ENCODE measurements around the gene IFNGR2.
A peak's percentile ranks its signal among the peaks of the same experiment; 100 is the strongest.
"Not testable (repeated sequence)": the region's sequence is repeated elsewhere in the genome, so short reads cannot be mapped to it uniquely, and the experiment has no call there.

The IFNGR2 gene

GRCh38 chr21:33377221-33377920 is 25.8 kb upstream of the IFNGR2 start:
- no peak for DNase-seq (ENCODE audit: low read depth)

- DNase-seq (ENCODE audit: low read depth): no peak
Measured at GRCh38 chr21:33378081-33378480, 25.1 kb upstream of the IFNGR2 start.

GRCh38 chr21:33379934-33380333 is 23.3 kb upstream of the IFNGR2 start:
- DNase-seq (ENCODE audit: low read depth): not testable (repeated sequence)

GRCh38 chr21:33380483-33380998 is 22.7 kb upstream of the IFNGR2 start:
- peak; percentile 56 for DNase-seq (ENCODE audit: low read depth)

- not testable (repeated sequence) for DNase-seq (ENCODE audit: low read depth)
Measured at GRCh38 chr21:33381381-33381780, 21.8 kb upstream of the IFNGR2 start.

GRCh38 chr21:33383056-33383888 is 19.9 kb upstream of the IFNGR2 start:
- peak; percentile 32 for DNase-seq (ENCODE audit: low read depth)

GRCh38 chr21:33384841-33385331 is 18.3 kb upstream of the IFNGR2 start:
- no peak for DNase-seq (ENCODE audit: low read depth)

- DNase-seq (ENCODE audit: low read depth): no peak
Measured at GRCh38 chr21:33386222-33386784, 16.9 kb upstream of the IFNGR2 start.

GRCh38 chr21:33387294-33387693 is 15.9 kb upstream of the IFNGR2 start:
- no peak for DNase-seq (ENCODE audit: low read depth)

GRCh38 chr21:33388188-33388587 is 15.0 kb upstream of the IFNGR2 start:
- DNase-seq (ENCODE audit: low read depth): no peak

- no peak for DNase-seq (ENCODE audit: low read depth)
Measured at GRCh38 chr21:33390479-33390878, 12.7 kb upstream of the IFNGR2 start.

- DNase-seq (ENCODE audit: low read depth): no peak
Measured at GRCh38 chr21:33391656-33392055, 11.6 kb upstream of the IFNGR2 start.

GRCh38 chr21:33392284-33392985 is 10.8 kb upstream of the IFNGR2 start:
- no peak for DNase-seq (ENCODE audit: low read depth)

GRCh38 chr21:33393348-33393747 is 9.9 kb upstream of the IFNGR2 start:
- no peak for DNase-seq (ENCODE audit: low read depth)

GRCh38 chr21:33394260-33394659 is 9.0 kb upstream of the IFNGR2 start:
- no peak for DNase-seq (ENCODE audit: low read depth)

- DNase-seq (ENCODE audit: low read depth): no peak
Measured at GRCh38 chr21:33395891-33396331, 7.3 kb upstream of the IFNGR2 start.

- DNase-seq (ENCODE audit: low read depth): no peak
Measured at GRCh38 chr21:33396436-33396835, 6.8 kb upstream of the IFNGR2 start.

GRCh38 chr21:33396951-33397350 is 6.3 kb upstream of the IFNGR2 start:
- DNase-seq (ENCODE audit: low read depth): no peak

GRCh38 chr21:33397717-33398116 is 5.5 kb upstream of the IFNGR2 start:
- no peak for DNase-seq (ENCODE audit: low read depth)

- DNase-seq (ENCODE audit: low read depth): no peak
Measured at GRCh38 chr21:33398361-33398760, 4.9 kb upstream of the IFNGR2 start.

- no peak for DNase-seq (ENCODE audit: low read depth)
Measured at GRCh38 chr21:33401630-33401992, 1.6 kb upstream of the IFNGR2 start.
